NB4 (cell line): ENCODE results near the gene RBBP8NL.

ENCODE experiments used
- CTCF ChIP-seq: IDR thresholded peaks from one replicate; pipeline ENCODE4 v1.5.1; 2012; ENCODE audit warnings: low read depth, low read length
- MAX ChIP-seq: IDR thresholded peaks from 2 replicates; pipeline ENCODE4 v1.6.1; 2011; ENCODE audit warnings: low read depth, low read length
- MYC ChIP-seq: IDR thresholded peaks from 2 replicates; pipeline ENCODE4 v1.6.1; 2011; ENCODE audit warnings: low read depth, low read length
- POLR2A ChIP-seq: IDR thresholded peaks from 2 replicates; pipeline ENCODE4 v1.6.1; 2011; ENCODE audit warnings: mild to moderate bottlenecking; ENCODE audit not compliant: insufficient read length; ENCODE audit errors: extremely low read depth

DNA sequence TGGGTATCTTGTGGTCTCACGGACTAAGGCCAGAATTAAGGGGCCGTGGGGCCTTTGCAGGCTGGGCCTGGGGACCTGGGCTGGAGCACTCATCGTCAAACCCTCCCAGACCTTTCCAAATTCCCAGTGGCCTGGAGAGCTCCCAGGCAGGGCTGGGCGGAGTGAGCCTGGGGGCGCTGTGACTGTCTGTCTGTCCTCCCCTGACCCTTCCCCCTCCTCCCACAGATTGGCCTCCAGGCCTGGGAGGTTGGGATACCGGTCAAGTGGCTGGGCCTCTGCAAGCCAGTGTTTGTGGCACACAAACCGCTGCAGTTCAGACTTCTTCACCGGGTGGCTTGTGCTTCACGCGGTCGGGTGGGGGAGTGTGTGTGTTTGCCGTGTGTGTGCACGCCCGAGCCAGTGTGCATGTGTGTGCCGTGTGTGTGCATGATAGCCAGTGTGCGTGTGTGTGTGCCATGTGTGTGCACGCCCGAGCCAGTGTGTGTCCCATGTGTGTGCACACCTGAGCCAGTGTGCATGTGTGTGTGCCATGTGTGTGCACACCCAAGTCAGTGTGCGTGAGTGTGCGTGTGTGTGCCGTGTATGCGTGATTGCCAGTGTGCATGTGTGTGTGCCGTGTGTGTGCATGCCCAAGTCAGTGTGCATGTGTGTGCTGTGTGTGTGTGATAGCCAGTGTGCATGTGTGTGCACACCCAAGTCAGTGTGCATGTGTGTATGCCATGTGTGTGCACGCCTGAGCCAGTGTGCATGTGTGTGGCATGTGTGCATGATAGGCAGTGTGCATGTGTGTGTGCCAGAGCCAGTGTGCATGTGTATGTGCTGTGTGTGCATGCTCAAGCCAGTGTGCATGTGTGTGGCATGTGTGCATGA, 6.3 kb downstream of the RBBP8NL start:
- no peak for TF ChIP-seq CTCF
- no peak for TF ChIP-seq POLR2A
- peak; percentile 34; the same call in 1 of the 2 replicates for TF ChIP-seq MAX
- no peak for TF ChIP-seq MYC
